Peyer's patch (tissue), 4 donors: ENCODE measurements around the gene C4BPA. TPM values are rescaled to one million over a fixed set of nuclear protein-coding genes. Genes with fewer than 3 reads are reported as not detected.

ENCODE experiments used
- DNase-seq, 3 donors: peaks; one replicate each; pipeline ENCODE4 v3.0.0-alpha.2; 2017 to 2019
- H3K27ac ChIP-seq, 4 donors: fragments of 200-600 bp; sonication (generic); one replicate each; pipeline ENCODE4 v1.5.1; 2016 to 2019
- H3K27me3 ChIP-seq, 2 donors: fragments of 200-600 bp; sonication (generic); one replicate each; pipeline ENCODE4 v1.5.1; 2019
- H3K36me3 ChIP-seq, 3 donors: fragments of 200-600 bp; sonication (generic); one replicate each; pipeline ENCODE4 v1.5.1; 2016 to 2019
- H3K4me1 ChIP-seq, 4 donors: fragments of 200-600 bp; sonication (generic); one replicate each; pipeline ENCODE4 v1.5.1; 2016 to 2019
- H3K4me3 ChIP-seq, 4 donors: fragments of 200-600 bp; sonication (generic); 1 replicate in 3 of 4; 2 replicates in 1 of 4; pipeline ENCODE4 v1.5.1; 2016 to 2019; ENCODE audit warnings: mild to moderate bottlenecking in 1 of 4
- H3K9me3 ChIP-seq, 4 donors: fragments of 200-600 bp; sonication (generic); one replicate each; pipeline ENCODE4 v1.5.1; 2016 to 2019; ENCODE audit warnings: mild to moderate bottlenecking in 1 of 4
- CTCF ChIP-seq, 6 experiments: fragments of 450-650 bp in 4 of 6; fragments of 200-600 bp in 2 of 6; sonication (generic) in 1 of 6; IDR thresholded peaks; one replicate each; pipeline ENCODE4 v1.5.1; 2017 to 2019; ENCODE audit warnings: antibody characterized with exemption in 6 of 6, mild to moderate bottlenecking in 3 of 6, moderate library complexity in 1 of 6
- POLR2A ChIP-seq, 2 donors: fragments of 450-650 bp; IDR thresholded peaks; one replicate each; pipeline ENCODE4 v1.5.1; 2017; ENCODE audit warnings: antibody characterized with exemption in 2 of 2, mild to moderate bottlenecking in 2 of 2, moderate library complexity in 2 of 2
- small RNA-seq, 2 donors: library from RNA; depleted of rRNA; stranded (forward); fragments of <200 nt; gene quantifications; one replicate each; pipeline ENCODE3, GENCODE V24; 2016
- total RNA-seq, 4 donors: library from RNA; depleted of rRNA; stranded (reverse); fragments of >200 nt; gene quantifications; one replicate each; pipeline ENCODE4 v1.1.0, GENCODE V29; 2016

C4BPA gene
- total RNA-seq, 4 donors from 2014 or later = 0.67 to 2.6 (median 1.2) TPM; not detected in 1

DNA sequence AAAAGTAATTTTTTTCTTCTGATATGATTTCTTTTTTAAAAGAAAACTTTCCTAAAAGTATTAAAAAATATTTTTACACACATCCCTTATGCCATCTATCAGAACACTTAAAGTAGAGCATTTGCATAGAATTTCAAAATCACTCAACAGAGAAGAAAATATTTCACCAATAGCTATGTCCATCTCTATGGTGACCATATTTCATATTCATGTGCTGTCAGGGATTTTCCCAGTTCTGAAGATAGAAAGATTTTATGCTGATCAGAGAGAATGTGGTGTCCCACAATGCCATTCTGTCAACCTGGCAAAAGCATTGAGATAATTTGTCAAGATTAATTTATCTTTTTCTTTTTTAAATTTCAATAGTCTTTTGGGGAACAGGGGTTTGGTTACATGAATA lies 87.0 kb downstream of the C4BPA start:
- H3K27me3 ChIP-seq = no peaks in the 10 kb centered on the region
- no peak overlapping the region for H3K27ac ChIP-seq
- no peak for DNase-seq
- H3K9me3 ChIP-seq = no peaks in the 10 kb centered on the region
- no peaks in the 10 kb centered on the region for H3K4me1 ChIP-seq
- no peak overlapping the region for H3K4me3 ChIP-seq
- TF ChIP-seq POLR2A (IDR thresholded peaks at IDR 0.05) (no peak), CTCF (IDR thresholded peaks at IDR 0.05) (no peak)
- H3K36me3 ChIP-seq = no peaks in the 10 kb centered on the region

GRCh38 chr1:207191776-207192175 lies 87.7 kb downstream of the C4BPA start:
- no peaks in the 10 kb centered on the region for H3K36me3 ChIP-seq
- DNase-seq = no peak
- no peaks in the 10 kb centered on the region for H3K4me1 ChIP-seq
- TF ChIP-seq POLR2A (IDR thresholded peaks at IDR 0.05) = no peak
- no peak for TF ChIP-seq CTCF (IDR thresholded peaks at IDR 0.05)
- no peak overlapping the region for H3K27ac ChIP-seq
- H3K4me3 ChIP-seq = no peak overlapping the region
- no peaks in the 10 kb centered on the region for H3K9me3 ChIP-seq
- no peaks in the 10 kb centered on the region for H3K27me3 ChIP-seq

DNA sequence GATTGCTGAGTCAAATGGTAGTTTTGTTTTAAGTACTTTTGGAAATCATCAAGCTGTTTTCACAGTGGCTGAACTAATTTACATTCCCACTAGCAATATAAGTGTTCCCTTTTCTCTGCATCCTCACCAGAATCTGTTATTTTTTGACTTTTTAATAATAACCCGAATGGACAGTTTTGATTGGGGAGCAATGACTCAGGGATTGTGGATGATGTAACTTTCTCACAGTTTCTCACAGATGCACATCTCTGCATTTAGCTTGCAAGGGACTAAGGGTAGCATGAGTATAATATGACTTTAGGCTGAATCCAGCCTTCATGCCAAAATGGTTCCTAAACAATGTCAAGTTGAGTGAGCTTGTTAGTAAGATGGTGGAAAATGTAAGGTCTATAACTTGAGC lies 90.2 kb downstream of the C4BPA start:
- Histone ChIP-seq H3K27me3 (no peaks in the 10 kb centered on the region), H3K9me3 (no peaks in the 10 kb centered on the region), H3K4me3 (no peak overlapping the region), H3K36me3 (no peaks in the 10 kb centered on the region), H3K4me1 (no peaks in the 10 kb centered on the region), H3K27ac (no peak overlapping the region)
- DNase-seq = no peak
- no peak for TF ChIP-seq CTCF (IDR thresholded peaks at IDR 0.05)
- TF ChIP-seq POLR2A (IDR thresholded peaks at IDR 0.05) = no peak

Small RNA genes within 50 kb of the gene (small RNA-seq; reads per million reads assigned to genes)
- gene AL445493.1 = 0 reads per million in 2 donors

Other genes starting within 250 kb of the C4BPA start
- not detected for gene IL20, start 238.6 kb upstream of the C4BPA start, total RNA-seq
- not detected for gene IL24, start 206.8 kb upstream of the C4BPA start, total RNA-seq
- gene FCMR, start 182.3 kb upstream of the C4BPA start, total RNA-seq = 100 to 1,000 TPM in 1 of 4 donors, 1 to 10 TPM in 3; 7.4 to 248 (median 8.6) TPM
- 1,000 to 10,000 TPM in 3 of 4 donors, 100 to 1,000 TPM in 1; 588 to 3,176 (median 2,192) TPM for gene PIGR, start 157.8 kb upstream of the C4BPA start, total RNA-seq
- 1 to 10 TPM in 1 of 4 donors, under 1 TPM in 2, not detected in 1; 0.85 to 1.5 (median 0.88) TPM for gene FCAMR, start 133.8 kb upstream of the C4BPA start, total RNA-seq
- gene C1orf116, start 71.5 kb upstream of the C4BPA start, total RNA-seq = 10 to 100 TPM in 3 of 4 donors, 1 to 10 TPM in 1; 4.1 to 72.3 (median 56.7) TPM
- gene YOD1, start 53.0 kb upstream of the C4BPA start, total RNA-seq = 10 to 100 TPM in 2 of 4 donors, 1 to 10 TPM in 2; 7.4 to 12.7 (median 10.2) TPM
- 100 to 1,000 TPM in 2 of 4 donors, 10 to 100 TPM in 2; 44.6 to 150 (median 116) TPM for gene PFKFB2, start 51.0 kb upstream of the C4BPA start, total RNA-seq
- 10 to 100 TPM in 1 of 4 donors, 1 to 10 TPM in 2, not detected in 1; 5.3 to 18.1 (median 8.6) TPM for gene C4BPB, start 15.4 kb upstream of the C4BPA start, total RNA-seq
- 10 to 100 TPM; 28.5 to 49.5 (median 41.7) TPM for gene CD55, start 217.4 kb downstream of the C4BPA start, total RNA-seq